GM23248 (cell line): Measurements from ENCODE around the gene ZNF33A.

Experiments
- EZH2 ChIP-seq: fragments of 200-600 bp; sonication (generic); IDR thresholded peaks from 2 replicates; pipeline ENCODE4 v1.6.1; 2018; ENCODE audit warnings: antibody characterized with exemption, mild to moderate bottlenecking; ENCODE audit not compliant: insufficient read depth, poor library complexity, severe bottlenecking
- EZH2phosphoT487 ChIP-seq: fragments of 200-600 bp; sonication (generic); IDR thresholded peaks from 2 replicates; pipeline ENCODE4 v1.6.1; 2018; ENCODE audit warnings: antibody characterized with exemption, moderate library complexity, mild to moderate bottlenecking, low read depth; ENCODE audit not compliant: insufficient read depth

- no peak for TF ChIP-seq EZH2phosphoT487
- TF ChIP-seq EZH2 = no peak
Measured at GRCh38 chr10:37972396-37972795, 38.1 kb upstream of the ZNF33A start.
